Measurements from ENCODE around the gene THBS2. TPM values are rescaled to one million over a fixed set of nuclear protein-coding genes. Genes with fewer than 3 reads are reported as not detected.

Gene THBS2
- total RNA-seq, 2 donors from 2014 or later: 0.93 to 0.99 TPM

GRCh38 chr6:169255643-169256042 is 2.0 kb upstream of the THBS2 start:
- H3K9me3 ChIP-seq (ENCODE audit: control insufficient read depth, low read length): no peaks in the 10 kb centered on the region
- no peaks in the 10 kb centered on the region for H3K36me3 ChIP-seq (ENCODE audit: control insufficient read depth, insufficient read depth, low read length)
- TF ChIP-seq CTCF (conservative IDR thresholded peaks at IDR 0.05): no peak

GRCh38 chr6:169254456-169255316 is 1.0 kb upstream of the THBS2 start:
- Mint-ChIP-seq H3K27me3 (ENCODE audit: insufficient read depth) (peaks cover 63% of the 10 kb centered on the region), H3K36me3 (ENCODE audit: low read depth) (no peaks in the 10 kb centered on the region), H3K4me3 (no peak overlapping the region), H3K27ac (no peak overlapping the region), H3K9me3 (no peaks in the 10 kb centered on the region), H3K4me1 (peaks cover 16% of the 10 kb centered on the region)
- H3K36me3 ChIP-seq (ENCODE audit: control insufficient read depth, insufficient read depth, low read length): no peaks in the 10 kb centered on the region
- H3K9me3 ChIP-seq (ENCODE audit: control insufficient read depth, low read length): no peaks in the 10 kb centered on the region
- no peak overlapping the region for H3K9ac ChIP-seq (ENCODE audit: extremely low read depth, low read length, poor library complexity, severe bottlenecking)
- WGBS, 2 experiments (ENCODE audit: insufficient coverage in 1 of 2, insufficient read length in 1 of 2): 79 to 93% methylated on average over 12 to 19 of the region's 19 CpGs
- no peak overlapping the region for H3K4me3 ChIP-seq (ENCODE audit: low read length)
- DNase-seq: no peak
- no peak for TF ChIP-seq CTCF (conservative IDR thresholded peaks at IDR 0.05)
- peaks cover 35% of the 10 kb centered on the region for H3K27me3 ChIP-seq (ENCODE audit: control insufficient read depth, insufficient read depth, low read length, poor library complexity, severe bottlenecking)
- H3K27ac ChIP-seq (ENCODE audit: low read depth, low read length): no peak overlapping the region
- peaks cover 3% of the 10 kb centered on the region for H3K4me1 ChIP-seq (ENCODE audit: control insufficient read depth, insufficient read depth, low read length)

More at GRCh38 chr6:169255643-169256042, 2.0 kb upstream of the THBS2 start:
- Histone ChIP-seq H3K4me3 (ENCODE audit: low read length) (no peak overlapping the region), H3K27me3 (ENCODE audit: control insufficient read depth, insufficient read depth, low read length, poor library complexity, severe bottlenecking) (peaks cover 35% of the 10 kb centered on the region), H3K4me1 (ENCODE audit: control insufficient read depth, insufficient read depth, low read length) (peaks cover 3% of the 10 kb centered on the region), H3K27ac (ENCODE audit: low read depth, low read length) (no peak overlapping the region), H3K9ac (ENCODE audit: extremely low read depth, low read length, poor library complexity, severe bottlenecking) (no peak overlapping the region)
- Mint-ChIP-seq H3K27ac (no peak overlapping the region), H3K4me3 (no peak overlapping the region), H3K9me3 (no peaks in the 10 kb centered on the region), H3K27me3 (ENCODE audit: insufficient read depth) (peaks cover 63% of the 10 kb centered on the region), H3K4me1 (peaks cover 16% of the 10 kb centered on the region), H3K36me3 (ENCODE audit: low read depth) (no peaks in the 10 kb centered on the region)
- peak; percentile 43 for DNase-seq
- 87 to 91% methylated on average over 10 of the region's 10 CpGs for WGBS, 2 experiments (ENCODE audit: insufficient coverage in 1 of 2, insufficient read length in 1 of 2)

GRCh38 chr6:169252505-169253189 is 999 bp downstream of the THBS2 start:
- no peak for TF ChIP-seq CTCF (conservative IDR thresholded peaks at IDR 0.05)
- Mint-ChIP-seq H3K4me1 (peaks cover 16% of the 10 kb centered on the region), H3K4me3 (peak overlapping the region; percentile 47), H3K36me3 (ENCODE audit: low read depth) (peaks cover 4% of the 10 kb centered on the region), H3K27me3 (ENCODE audit: insufficient read depth) (peaks cover 59% of the 10 kb centered on the region), H3K27ac (no peak overlapping the region), H3K9me3 (peaks cover 4% of the 10 kb centered on the region)
- Histone ChIP-seq H3K27me3 (ENCODE audit: control insufficient read depth, insufficient read depth, low read length, poor library complexity, severe bottlenecking) (peaks cover 35% of the 10 kb centered on the region), H3K4me1 (ENCODE audit: control insufficient read depth, insufficient read depth, low read length) (peaks cover 3% of the 10 kb centered on the region), H3K4me3 (ENCODE audit: low read length) (peak overlapping the region; percentile 42), H3K9me3 (ENCODE audit: control insufficient read depth, low read length) (no peaks in the 10 kb centered on the region), H3K36me3 (ENCODE audit: control insufficient read depth, insufficient read depth, low read length) (no peaks in the 10 kb centered on the region), H3K9ac (ENCODE audit: extremely low read depth, low read length, poor library complexity, severe bottlenecking) (no peak overlapping the region), H3K27ac (ENCODE audit: low read depth, low read length) (no peak overlapping the region)
- WGBS, 2 experiments (ENCODE audit: insufficient coverage in 1 of 2, insufficient read length in 1 of 2): 7 to 9% methylated on average over 7 to 14 of the region's 14 CpGs
- peak; percentile 76 for DNase-seq
